ENCODE results near the gene THAP11.

DNA sequence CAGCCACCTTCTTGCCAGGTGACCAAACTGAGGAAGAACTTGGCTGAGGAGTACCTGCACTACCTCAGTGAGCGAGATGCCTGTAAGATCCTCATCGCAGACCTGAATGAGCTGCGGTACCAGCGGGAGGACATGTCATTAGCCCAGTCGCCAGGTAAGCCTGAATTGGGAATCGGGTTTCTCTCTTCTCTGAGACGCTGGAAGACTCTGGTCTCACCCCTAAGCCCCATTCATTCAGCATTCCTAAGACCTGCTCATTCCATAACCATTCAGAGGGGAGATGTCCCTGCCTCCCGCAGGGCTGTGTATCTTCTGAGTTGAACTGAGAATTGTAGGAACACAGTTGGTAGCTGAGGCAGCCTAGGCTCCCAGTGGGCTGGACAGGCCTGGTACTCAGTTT, 17.0 kb upstream of the THAP11 start:
- TF ChIP-seq, protein P1, sequence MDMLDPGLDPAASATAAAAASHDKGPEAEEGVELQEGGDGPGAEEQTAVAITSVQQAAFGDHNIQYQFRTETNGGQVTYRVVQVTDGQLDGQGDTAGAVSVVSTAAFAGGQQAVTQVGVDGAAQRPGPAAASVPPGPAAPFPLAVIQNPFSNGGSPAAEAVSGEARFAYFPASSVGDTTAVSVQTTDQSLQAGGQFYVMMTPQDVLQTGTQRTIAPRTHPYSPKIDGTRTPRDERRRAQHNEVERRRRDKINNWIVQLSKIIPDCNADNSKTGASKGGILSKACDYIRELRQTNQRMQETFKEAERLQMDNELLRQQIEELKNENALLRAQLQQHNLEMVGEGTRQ (IDR thresholded peaks at IDR 0.05; ENCODE audit: low read depth, low read length): no peak
- TF ChIP-seq, protein P2, sequence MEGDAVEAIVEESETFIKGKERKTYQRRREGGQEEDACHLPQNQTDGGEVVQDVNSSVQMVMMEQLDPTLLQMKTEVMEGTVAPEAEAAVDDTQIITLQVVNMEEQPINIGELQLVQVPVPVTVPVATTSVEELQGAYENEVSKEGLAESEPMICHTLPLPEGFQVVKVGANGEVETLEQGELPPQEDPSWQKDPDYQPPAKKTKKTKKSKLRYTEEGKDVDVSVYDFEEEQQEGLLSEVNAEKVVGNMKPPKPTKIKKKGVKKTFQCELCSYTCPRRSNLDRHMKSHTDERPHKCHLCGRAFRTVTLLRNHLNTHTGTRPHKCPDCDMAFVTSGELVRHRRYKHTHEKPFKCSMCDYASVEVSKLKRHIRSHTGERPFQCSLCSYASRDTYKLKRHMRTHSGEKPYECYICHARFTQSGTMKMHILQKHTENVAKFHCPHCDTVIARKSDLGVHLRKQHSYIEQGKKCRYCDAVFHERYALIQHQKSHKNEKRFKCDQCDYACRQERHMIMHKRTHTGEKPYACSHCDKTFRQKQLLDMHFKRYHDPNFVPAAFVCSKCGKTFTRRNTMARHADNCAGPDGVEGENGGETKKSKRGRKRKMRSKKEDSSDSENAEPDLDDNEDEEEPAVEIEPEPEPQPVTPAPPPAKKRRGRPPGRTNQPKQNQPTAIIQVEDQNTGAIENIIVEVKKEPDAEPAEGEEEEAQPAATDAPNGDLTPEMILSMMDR (conservative IDR thresholded peaks at IDR 0.05; ENCODE audit: low read depth, low read length): no peak
- TF ChIP-seq CEBPB (IDR thresholded peaks at IDR 0.05; ENCODE audit: low read depth, low read length): no peak
- TF ChIP-seq POLR2A (IDR thresholded peaks at IDR 0.05; ENCODE audit: low read depth, low read length): no peak
- no peak for TF ChIP-seq CHD1 (IDR thresholded peaks at IDR 0.05; ENCODE audit: low read depth, low read length)
- TF ChIP-seq SMC3 (IDR thresholded peaks at IDR 0.05; ENCODE audit: low read depth, low read length): no peak
- no peak for TF ChIP-seq RFX5 (IDR thresholded peaks at IDR 0.05; ENCODE audit: low read depth, low read length)
- no peak for TF ChIP-seq BHLHE40 (IDR thresholded peaks at IDR 0.05; ENCODE audit: low read depth, low read length)
- TF ChIP-seq RAD21 (IDR thresholded peaks at IDR 0.05; ENCODE audit: low read length): no peak
- TF ChIP-seq, protein P3, sequence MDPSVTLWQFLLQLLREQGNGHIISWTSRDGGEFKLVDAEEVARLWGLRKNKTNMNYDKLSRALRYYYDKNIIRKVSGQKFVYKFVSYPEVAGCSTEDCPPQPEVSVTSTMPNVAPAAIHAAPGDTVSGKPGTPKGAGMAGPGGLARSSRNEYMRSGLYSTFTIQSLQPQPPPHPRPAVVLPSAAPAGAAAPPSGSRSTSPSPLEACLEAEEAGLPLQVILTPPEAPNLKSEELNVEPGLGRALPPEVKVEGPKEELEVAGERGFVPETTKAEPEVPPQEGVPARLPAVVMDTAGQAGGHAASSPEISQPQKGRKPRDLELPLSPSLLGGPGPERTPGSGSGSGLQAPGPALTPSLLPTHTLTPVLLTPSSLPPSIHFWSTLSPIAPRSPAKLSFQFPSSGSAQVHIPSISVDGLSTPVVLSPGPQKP (IDR thresholded peaks at IDR 0.05; ENCODE audit: borderline replicate concordance, low read depth, low read length): no peak
- TF ChIP-seq MAFK (IDR thresholded peaks at IDR 0.05; ENCODE audit: low read depth, low read length): no peak
- TF ChIP-seq MXI1 (IDR thresholded peaks at IDR 0.05; ENCODE audit: borderline replicate concordance, low read depth, low read length): no peak
